KG1 (cell line): ENCODE results near the gene MIGA2.

Source experiments
- DNase-seq: peaks from one replicate; lab custom pipeline; 2025; lab: John Stamatoyannopoulos, UW

Gene MIGA2

DNA sequence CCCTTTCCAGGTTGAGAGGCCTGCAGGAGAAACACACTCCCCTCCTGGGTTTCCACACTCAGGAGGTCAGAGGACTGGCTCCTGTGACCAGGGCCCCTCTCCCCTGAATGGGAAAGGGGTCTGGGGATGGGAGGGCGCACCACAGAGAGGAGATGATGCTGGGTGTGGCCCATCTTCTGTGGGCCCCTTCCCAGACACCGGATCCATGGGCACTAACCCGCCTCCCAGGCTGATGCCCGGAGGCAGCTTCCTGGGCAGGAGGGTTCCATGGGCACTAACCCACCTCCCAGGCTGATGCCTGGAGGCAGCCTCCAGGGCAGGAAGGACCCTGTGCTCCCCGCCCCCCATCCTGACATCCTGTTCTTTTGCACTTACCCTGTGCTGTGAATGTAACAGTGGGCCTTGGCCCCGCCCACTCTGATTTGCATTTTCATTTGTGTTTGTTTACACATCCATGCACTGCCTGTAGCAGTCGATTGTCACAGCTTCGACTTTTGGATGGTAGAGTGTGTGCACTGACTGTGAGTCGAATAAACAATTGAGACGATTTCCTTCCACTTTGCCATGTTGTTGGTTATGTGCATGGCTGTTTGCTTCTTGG, 35.2 kb downstream of the MIGA2 start:
- DNase-seq, result no peak

- no peak for DNase-seq
These were observed 35.7 kb downstream of the MIGA2 start for GRCh38 chr9:129072171-129072570.

- DNase-seq, result no peak
These were observed 37.0 kb downstream of the MIGA2 start for GRCh38 chr9:129073404-129073803.

GRCh38 chr9:129074106-129074505, 37.7 kb downstream of the MIGA2 start:
- DNase-seq, result no peak

GRCh38 chr9:129075996-129076639, 39.7 kb downstream of the MIGA2 start:
- DNase-seq, result no peak

GRCh38 chr9:129076640-129077037, 40.2 kb downstream of the MIGA2 start:
- DNase-seq, result no peak

GRCh38 chr9:129077236-129077635, 40.8 kb downstream of the MIGA2 start:
- no peak for DNase-seq

GRCh38 chr9:129078691-129079503, 42.5 kb downstream of the MIGA2 start:
- no peak for DNase-seq

- DNase-seq, result no peak
These were observed 43.4 kb downstream of the MIGA2 start for GRCh38 chr9:129079829-129080228.

GRCh38 chr9:129080298-129080600, 43.8 kb downstream of the MIGA2 start:
- no peak for DNase-seq

- DNase-seq, result peak; percentile 96
These were observed 44.4 kb downstream of the MIGA2 start, which contains the start of gene DOLPP1 for GRCh38 chr9:129080601-129081387. Gene DOLPP1, plus strand, starts transcription at chr9:129081111. Its CDS starts 21 bp downstream, at chr9:129081132.

- no peak for DNase-seq
These were observed 45.0 kb downstream of the MIGA2 start for GRCh38 chr9:129081388-129081904.

- no peak for DNase-seq
These were observed 47.7 kb downstream of the MIGA2 start for GRCh38 chr9:129084087-129084486.

GRCh38 chr9:129089246-129089645, 52.8 kb downstream of the MIGA2 start:
- no peak for DNase-seq

DNA sequence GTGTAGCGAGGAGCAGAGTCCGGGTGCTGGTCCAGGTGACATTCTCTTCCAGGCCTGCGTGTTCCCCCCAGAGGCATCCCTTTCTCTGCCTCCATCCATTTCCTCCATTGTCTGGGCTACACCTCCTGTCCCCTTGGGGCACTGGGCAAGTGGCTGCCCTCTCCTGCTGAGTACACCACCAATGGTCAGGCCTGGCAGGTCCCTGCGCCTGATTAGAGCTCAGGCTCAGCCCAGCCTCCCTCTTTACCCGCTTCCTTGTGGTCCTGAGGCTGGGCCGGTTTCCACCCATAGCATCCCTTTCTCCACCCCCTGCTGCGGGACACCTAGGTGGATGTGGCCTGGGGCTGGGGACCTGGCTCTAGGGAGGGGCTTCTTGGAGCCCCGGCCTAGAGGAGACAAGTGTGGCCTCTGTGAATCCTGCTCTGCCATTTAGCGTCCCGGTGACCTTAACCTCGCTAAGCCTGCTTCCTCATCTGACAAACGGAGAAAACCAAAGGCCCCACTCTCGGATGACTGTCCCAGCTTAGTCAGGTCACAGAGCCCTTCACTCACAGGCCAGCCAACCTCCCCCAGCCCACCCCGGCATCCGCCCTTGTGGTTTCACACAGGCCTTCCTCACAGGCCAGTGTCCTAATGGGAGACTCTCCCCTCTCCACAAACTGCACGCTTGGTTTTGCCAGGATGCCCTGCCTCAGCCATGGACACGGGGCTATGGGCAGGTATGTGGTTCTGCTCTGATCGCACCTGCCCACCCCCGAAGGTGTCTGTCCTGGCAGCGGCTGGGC, 57.4 kb downstream of the MIGA2 start:
- DNase-seq, result no peak

GRCh38 chr9:129094387-129095169, 58.2 kb downstream of the MIGA2 start:
- no peak for DNase-seq

- DNase-seq, result no peak
These were observed 58.8 kb downstream of the MIGA2 start for GRCh38 chr9:129095170-129095667.

GRCh38 chr9:129095908-129096307, 59.5 kb downstream of the MIGA2 start:
- no peak for DNase-seq

- DNase-seq, result no peak
These were observed 61.4 kb downstream of the MIGA2 start for GRCh38 chr9:129097671-129098306.

GRCh38 chr9:129098328-129098727, 61.9 kb downstream of the MIGA2 start:
- DNase-seq, result no peak
